VCaP (cell line): ENCODE results near the gene TMEM80.
"Not testable (repeated sequence)": the region's sequence is repeated elsewhere in the genome, so short reads cannot be mapped to it uniquely, and the experiment has no call there.

Experiments
- H3K27ac ChIP-seq: fragments of 450-650 bp; 2 replicates; pipeline ENCODE4 v1.5.1; 2017
- CTCF ChIP-seq: fragments of 450-650 bp; conservative IDR thresholded peaks from 2 replicates; pipeline ENCODE4 v1.5.1; 2017; ENCODE audit warnings: mild to moderate bottlenecking, moderate library complexity

The TMEM80 gene

GRCh38 chr11:737366-737765, 41.8 kb downstream of the TMEM80 start:
- TF ChIP-seq CTCF, result no peak

DNA sequence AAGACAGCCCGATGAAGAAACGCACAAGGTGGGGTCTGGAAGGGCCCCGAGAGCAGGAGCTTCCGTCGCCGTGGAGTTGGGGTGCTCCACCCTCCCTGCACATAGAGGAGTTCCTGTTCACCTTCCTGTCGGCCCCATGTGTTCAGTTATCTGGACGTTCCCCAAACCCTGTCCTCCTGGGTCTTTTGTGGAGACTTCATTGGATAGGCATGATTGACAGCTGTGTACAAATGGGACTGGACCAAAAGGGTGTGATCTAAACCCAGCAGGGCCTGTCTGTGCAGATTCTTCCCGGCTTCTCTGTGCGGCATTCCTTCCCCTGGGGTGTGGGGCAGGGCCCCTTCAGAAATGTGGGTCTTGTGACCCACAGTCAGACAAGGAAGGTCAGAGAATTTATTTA, 42.3 kb downstream of the TMEM80 start:
- H3K27ac ChIP-seq, result not testable (repeated sequence)

More at GRCh38 chr11:737366-737765, 41.8 kb downstream of the TMEM80 start:
- no peak overlapping the region for H3K27ac ChIP-seq

- no peak overlapping the region for H3K27ac ChIP-seq
- no peak for TF ChIP-seq CTCF
Measured at GRCh38 chr11:742156-742546, 46.5 kb downstream of the TMEM80 start.

GRCh38 chr11:742571-743201, 47.1 kb downstream of the TMEM80 start:
- no peak for TF ChIP-seq CTCF
- H3K27ac ChIP-seq, result peak overlapping the region; percentile 26; the same call in 1 of the 2 replicates

- H3K27ac ChIP-seq, result no peak overlapping the region
- TF ChIP-seq CTCF, result no peak
Measured at GRCh38 chr11:745428-745827, 49.8 kb downstream of the TMEM80 start.

GRCh38 chr11:746289-747157, 50.9 kb downstream of the TMEM80 start:
- no peak for TF ChIP-seq CTCF
- peak overlapping the region; percentile 95 for H3K27ac ChIP-seq

DNA sequence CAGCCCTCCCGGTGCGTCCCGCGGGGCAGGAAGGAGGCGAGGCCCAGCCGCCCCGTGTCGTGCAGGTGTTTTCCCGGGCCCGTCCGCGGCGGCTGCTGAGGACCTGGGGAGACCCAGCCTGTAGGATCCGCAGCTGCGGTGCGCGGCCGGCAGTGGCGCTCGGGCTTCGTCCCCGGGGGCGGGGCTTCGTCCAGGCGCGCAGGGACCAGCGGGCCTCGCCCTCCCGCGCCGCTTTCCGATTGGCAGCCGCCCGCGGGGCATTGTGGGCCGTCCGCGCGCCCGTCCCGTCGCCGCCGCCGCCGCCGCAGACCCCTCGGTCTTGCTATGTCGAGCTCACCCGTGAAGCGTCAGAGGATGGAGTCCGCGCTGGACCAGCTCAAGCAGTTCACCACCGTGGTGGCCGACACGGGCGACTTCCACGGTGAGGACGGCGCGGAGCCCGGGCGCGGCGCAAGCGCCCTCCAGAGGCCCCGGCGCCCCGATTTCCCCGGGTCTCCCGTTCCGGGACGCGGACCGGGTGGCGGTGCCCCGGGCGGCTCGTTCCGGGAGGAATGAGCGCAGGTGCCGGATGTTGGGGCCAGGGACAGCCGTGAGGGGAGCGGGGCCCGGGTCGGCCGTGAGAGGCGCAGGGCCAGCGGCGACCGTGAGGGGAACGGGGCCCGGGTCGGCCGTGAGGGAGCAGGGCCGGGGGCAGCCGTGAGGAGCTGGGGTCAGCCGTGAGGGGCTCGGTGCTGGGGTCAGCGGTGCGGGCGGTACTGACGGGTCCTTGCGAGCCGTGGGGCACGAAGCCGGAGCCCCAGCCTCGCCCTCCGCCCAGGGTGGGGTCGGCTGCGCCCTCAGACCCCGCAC, 51.8 kb downstream of the TMEM80 start, which contains the start of gene TALDO1:
TSS of gene TALDO1 (plus strand) at position 307 of the 849 bp plus-strand sequence. CDS start at position 325, 18 bp downstream.
- H3K27ac ChIP-seq, result peak within 1 kb of the TSS; percentile 95
- TF ChIP-seq CTCF, result peak; percentile 32; the same call in 1 of the 2 replicates
